ENCODE results near the gene BMPR2. TPM values are rescaled to one million over a fixed set of nuclear protein-coding genes. Genes with fewer than 3 reads are reported as not detected.

Gene BMPR2
- total and polyA plus RNA-seq, 2 donors (not counting 1 experiment from before 2014, with no cell fraction given): 3.1 to 24.6 TPM

GRCh38 chr2:202519453-202519852 lies 143.3 kb downstream of the BMPR2 start:
- Histone ChIP-seq H3K9ac (ENCODE audit: low read length) (no peak overlapping the region), H4K20me1 (ENCODE audit: control insufficient read depth, insufficient read depth, low read length, poor library complexity, severe bottlenecking) (no peaks in the 10 kb centered on the region), H3K4me1 (ENCODE audit: control insufficient read depth in 2 of 2, insufficient read depth in 2 of 2, low read length in 2 of 2) (no peaks in the 10 kb centered on the region), H3K36me3 (replicated peaks in 1 of 2; ENCODE audit: control extremely low read depth in 1 of 2, control insufficient read depth in 1 of 2, extremely low read depth in 1 of 2, insufficient read depth in 2 of 2, low read length in 1 of 2) (peaks cover 4 to 19% of the 10 kb centered on the region in 2 experiments), H3K27me3 (replicated peaks in 1 of 4; ENCODE audit: control extremely low read depth in 1 of 4, control insufficient read depth in 3 of 4, insufficient read depth in 4 of 4, low read length in 3 of 4) (no peaks in the 10 kb centered on the region), H3K4me3 (ENCODE audit: control extremely low read depth in 1 of 5, extremely low read depth in 1 of 5, insufficient read depth in 1 of 5, low read depth in 2 of 5, low read length in 4 of 5) (no peak overlapping the region), H2AFZ (ENCODE audit: insufficient read depth, low read depth, low read length, poor library complexity, severe bottlenecking) (no peak overlapping the region), H3K9me3 (ENCODE audit: control extremely low read depth in 1 of 3, control insufficient read depth in 2 of 3, insufficient read depth in 1 of 3, low read length in 2 of 3) (no peaks in the 10 kb centered on the region), H3K79me2 (ENCODE audit: control insufficient read depth, insufficient read depth, low read length) (no peaks in the 10 kb centered on the region), H3K4me2 (replicated peaks; ENCODE audit: low read depth, low read length, poor library complexity, severe bottlenecking) (no peak overlapping the region), H3K27ac (ENCODE audit: low read length in 2 of 2) (no peak overlapping the region)
- WGBS (ENCODE audit: insufficient coverage): no CpG with 5 or more reads among the region's 1 CpG
- POLR2A ChIA-PET: no interaction called here
- no peaks in the 10 kb centered on the region for H3K4me1 Mint-ChIP-seq
- no peak overlapping the region for H3K4me3 Mint-ChIP-seq
- TF ChIP-seq EZH2 (IDR thresholded peaks at IDR 0.05; ENCODE audit: borderline replicate concordance, insufficient read depth, low read depth, low read length, poor library complexity, severe bottlenecking): no peak
- no peak for TF ChIP-seq CTCF (IDR thresholded peaks at IDR 0.05)
- no peak for DNase-seq
- ATAC-seq (ENCODE audit: low read depth): no peak
- CTCF ChIA-PET: no interaction called here
- no peak overlapping the region for H3K27ac Mint-ChIP-seq
- no peaks in the 10 kb centered on the region for H3K27me3 Mint-ChIP-seq
- intact Hi-C loops (cut with micrococcal nuclease): no loop called here
- no peaks in the 10 kb centered on the region for H3K9me3 Mint-ChIP-seq (ENCODE audit: insufficient read depth)

GRCh38 chr2:202521470-202521869 lies 145.3 kb downstream of the BMPR2 start:
- TF ChIP-seq EZH2 (IDR thresholded peaks at IDR 0.05; ENCODE audit: borderline replicate concordance, insufficient read depth, low read depth, low read length, poor library complexity, severe bottlenecking): no peak
- no peak for TF ChIP-seq CTCF (IDR thresholded peaks at IDR 0.05)
- DNase-seq: no peak
- Histone ChIP-seq H3K27me3 (replicated peaks in 1 of 4; ENCODE audit: control extremely low read depth in 1 of 4, control insufficient read depth in 3 of 4, insufficient read depth in 4 of 4, low read length in 3 of 4) (no peaks in the 10 kb centered on the region), H3K4me2 (replicated peaks; ENCODE audit: low read depth, low read length, poor library complexity, severe bottlenecking) (no peak overlapping the region), H4K20me1 (ENCODE audit: control insufficient read depth, insufficient read depth, low read length, poor library complexity, severe bottlenecking) (no peaks in the 10 kb centered on the region), H3K4me3 (ENCODE audit: control extremely low read depth in 1 of 5, extremely low read depth in 1 of 5, insufficient read depth in 1 of 5, low read depth in 2 of 5, low read length in 4 of 5) (no peak overlapping the region), H3K36me3 (replicated peaks in 1 of 2; ENCODE audit: control extremely low read depth in 1 of 2, control insufficient read depth in 1 of 2, extremely low read depth in 1 of 2, insufficient read depth in 2 of 2, low read length in 1 of 2) (peaks cover 2 to 17% of the 10 kb centered on the region in 2 experiments), H3K27ac (ENCODE audit: low read length in 2 of 2) (no peak overlapping the region), H3K79me2 (ENCODE audit: control insufficient read depth, insufficient read depth, low read length) (no peaks in the 10 kb centered on the region), H3K9me3 (ENCODE audit: control extremely low read depth in 1 of 3, control insufficient read depth in 2 of 3, insufficient read depth in 1 of 3, low read length in 2 of 3) (no peaks in the 10 kb centered on the region), H3K4me1 (ENCODE audit: control insufficient read depth in 2 of 2, insufficient read depth in 2 of 2, low read length in 2 of 2) (no peaks in the 10 kb centered on the region), H2AFZ (ENCODE audit: insufficient read depth, low read depth, low read length, poor library complexity, severe bottlenecking) (no peak overlapping the region), H3K9ac (ENCODE audit: low read length) (no peak overlapping the region)
- H3K4me3 Mint-ChIP-seq: no peak overlapping the region
- H3K9me3 Mint-ChIP-seq (ENCODE audit: insufficient read depth): no peaks in the 10 kb centered on the region
- no peaks in the 10 kb centered on the region for H3K27me3 Mint-ChIP-seq
- no peaks in the 10 kb centered on the region for H3K4me1 Mint-ChIP-seq
- ChIA-PET POLR2A (no interaction called here), CTCF (interaction anchor here (1.0 kb wide), 1 partner anchor 1068 kb away, joined by 3 read pairs; no protein-coding TSS in a partner anchor)
- intact Hi-C loops (cut with micrococcal nuclease): no loop called here
- ATAC-seq (ENCODE audit: low read depth): no peak
- H3K27ac Mint-ChIP-seq: no peak overlapping the region
